GM12892 (cell line): ENCODE measurements around the gene DRGX.

Experiments used
- POLR2A ChIP-seq: IDR thresholded peaks from 2 replicates; pipeline ENCODE4 v1.6.1; 2011; ENCODE audit warnings: low read depth, low read length, control low read depth
- POLR2AphosphoS5 ChIP-seq: IDR thresholded peaks from 2 replicates; pipeline ENCODE4 v1.6.1; 2011; ENCODE audit warnings: low read depth, low read length, control low read depth
- TAF1 ChIP-seq: IDR thresholded peaks from 2 replicates; pipeline ENCODE4 v1.6.1; 2011; ENCODE audit warnings: low read depth, mild to moderate bottlenecking, control low read depth, low read length, borderline replicate concordance

GRCh38 chr10:49318028-49318427 is 77.9 kb downstream of the DRGX start:
- TF ChIP-seq POLR2A (no peak), TAF1 (no peak), POLR2AphosphoS5 (no peak)
